ENCODE data around the gene ARHGAP24. TPM values are rescaled to one million over a fixed set of nuclear protein-coding genes. Genes with fewer than 3 reads are reported as not detected.

Gene ARHGAP24
- total and polyA plus RNA-seq, 2 donors (not counting 3 experiments of a cell fraction or from before 2014, with no cell fraction given) = 52.1 to 79.4 TPM

- Histone ChIP-seq H2AFZ (ENCODE audit: low read depth, low read length) (no peak overlapping the region), H3K9ac (replicated peaks; ENCODE audit: extremely low read depth, insufficient read depth, low read length) (no peak overlapping the region), H3K4me3 (replicated peaks in 1 of 3; ENCODE audit: insufficient read depth in 1 of 3, low read depth in 1 of 3, low read length in 3 of 3) (no peak overlapping the region), H3K79me2 (ENCODE audit: control insufficient read depth, insufficient read depth, low read length) (peaks cover 2% of the 10 kb centered on the region), H3K36me3 (ENCODE audit: control insufficient read depth in 2 of 2, extremely low read depth in 1 of 2, insufficient read depth in 2 of 2, low read length in 2 of 2) (peaks cover 0 to 6% of the 10 kb centered on the region in 2 experiments), H3K9me3 (replicated peaks; ENCODE audit: control insufficient read depth, insufficient read depth, low read length) (no peaks in the 10 kb centered on the region), H3K9me1 (replicated peaks; ENCODE audit: control insufficient read depth, extremely low read depth, insufficient read depth, low read length) (no peaks in the 10 kb centered on the region), H3K27me3 (ENCODE audit: control insufficient read depth in 2 of 2, insufficient read depth in 2 of 2, low read length in 2 of 2) (no peaks in the 10 kb centered on the region), H3K4me1 (ENCODE audit: control insufficient read depth, extremely low read depth, insufficient read depth, low read length) (no peaks in the 10 kb centered on the region), H3K4me2 (ENCODE audit: insufficient read depth, low read length) (no peak overlapping the region), H4K20me1 (replicated peaks; ENCODE audit: control insufficient read depth, extremely low read depth, insufficient read depth, low read length) (no peaks in the 10 kb centered on the region), H3K27ac (ENCODE audit: insufficient read depth, low read depth, low read length) (no peak overlapping the region)
- dilution Hi-C loops (cut with MboI; ENCODE audit: extremely low pct_ligation_motif_present, low sequenced_read_pairs) (no loop called here), intact Hi-C loops (cut with micrococcal nuclease) (no loop called here)
- POLR2A ChIA-PET = no interaction called here
- BruUV-seq (replicated peaks) = no TSS peak
- CTCF ChIA-PET = interaction anchor here (1.5 kb wide), 1 partner anchor 8 kb away, joined by 4 read pairs; no protein-coding TSS in a partner anchor
- no peak for FAIRE-seq
- TF ChIP-seq EZH2 (IDR thresholded peaks at IDR 0.05; ENCODE audit: borderline replicate concordance, low read depth, low read length, severe bottlenecking) (no peak), CTCF (IDR thresholded peaks at IDR 0.05; ENCODE audit: extremely low read depth in 1 of 2, insufficient read depth in 1 of 2, low read depth in 1 of 2, low read length in 2 of 2) (no peak), POLR2A (IDR thresholded peaks at IDR 0.05; ENCODE audit: low read depth, low read length) (no peak)
- no peak for DNase-seq (ENCODE audit: low read depth, low spot score)
Measured at GRCh38 chr4:86007042-86007441, 532.1 kb downstream of the ARHGAP24 start.

- no peaks in the 10 kb centered on the region for H3K9me1 ChIP-seq (replicated peaks; ENCODE audit: control insufficient read depth, extremely low read depth, insufficient read depth, low read length)
- no TSS peak for BruUV-seq (replicated peaks)
- FAIRE-seq (peak; percentile 55), DNase-seq (ENCODE audit: low read depth, low spot score) (peak; percentile 85)
- H3K79me2 ChIP-seq (ENCODE audit: control insufficient read depth, insufficient read depth, low read length) = no peaks in the 10 kb centered on the region
- H3K4me3 ChIP-seq (replicated peaks in 1 of 3; ENCODE audit: insufficient read depth in 1 of 3, low read depth in 1 of 3, low read length in 3 of 3) = no peak overlapping the region
- no peaks in the 10 kb centered on the region for H3K36me3 ChIP-seq (ENCODE audit: control insufficient read depth in 2 of 2, extremely low read depth in 1 of 2, insufficient read depth in 2 of 2, low read length in 2 of 2)
- no peak overlapping the region for H2AFZ ChIP-seq (ENCODE audit: low read depth, low read length)
- TF ChIP-seq MYC (IDR thresholded peaks at IDR 0.05; ENCODE audit: low read depth, low read length) (no peak), POLR2A (IDR thresholded peaks at IDR 0.05; ENCODE audit: low read depth, low read length) (peak; percentile 16), POLR2AphosphoS5 (IDR thresholded peaks at IDR 0.05; ENCODE audit: insufficient read depth, low read depth, low read length) (peak; percentile 38)
- H3K4me2 ChIP-seq (ENCODE audit: insufficient read depth, low read length) = no peak overlapping the region
- H3K27ac ChIP-seq (ENCODE audit: insufficient read depth, low read depth, low read length) = no peak overlapping the region
- dilution Hi-C loops (cut with MboI; ENCODE audit: extremely low pct_ligation_motif_present, low sequenced_read_pairs) = no loop called here
- CTCF ChIA-PET = no interaction called here
- no peaks in the 10 kb centered on the region for H4K20me1 ChIP-seq (replicated peaks; ENCODE audit: control insufficient read depth, extremely low read depth, insufficient read depth, low read length)
- no peaks in the 10 kb centered on the region for H3K9me3 ChIP-seq (replicated peaks; ENCODE audit: control insufficient read depth, insufficient read depth, low read length)
- no peak overlapping the region for H3K9ac ChIP-seq (replicated peaks; ENCODE audit: extremely low read depth, insufficient read depth, low read length)
- intact Hi-C loops (cut with micrococcal nuclease) = no loop called here
- H3K27me3 ChIP-seq (ENCODE audit: control insufficient read depth in 2 of 2, insufficient read depth in 2 of 2, low read length in 2 of 2) = no peaks in the 10 kb centered on the region
- no peaks in the 10 kb centered on the region for H3K4me1 ChIP-seq (ENCODE audit: control insufficient read depth, extremely low read depth, insufficient read depth, low read length)
- POLR2A ChIA-PET = no interaction called here
Measured at GRCh38 chr4:86011117-86011516, 536.2 kb downstream of the ARHGAP24 start.

Measured in endothelial cell of umbilical vein (primary cell).